Right ventricle myocardium superior (tissue), 1 donor: ENCODE results near the gene GLRX3. TPM values are rescaled to one million over a fixed set of nuclear protein-coding genes. Genes with fewer than 3 reads are reported as not detected.

Experiments used
- ATAC-seq: fragments of 200-7000 bp; cut with Tn5 transposase; one replicate; pipeline ENCODE4 v1.9.1; 2020; ENCODE audit warnings: mild to moderate bottlenecking; ENCODE audit not compliant: poor library complexity
- DNase-seq: peaks from one replicate; pipeline ENCODE4 v3.0.0-alpha.2; 2020
- intact Hi-C: fragments of 100-400 bp; cut with DNase I; formaldehyde crosslinking; loops from one replicate; pipeline ENCODE4 v1.11.2; 2022
- total RNA-seq: library from RNA; stranded (reverse); fragmentation: NEBNext Ultra II Directional; extraction: Animal tissue kit (Norgen Biotek cat#: 25700); gene quantifications from one replicate; pipeline ENCODE4 v1.2.1, GENCODE V29; 2021
- donor health status: DM: no; HTN: yes; CAD: no; lungs with severe emphysema.

The GLRX3 gene
- total RNA-seq, 1 donor from 2014 or later: 64.7 TPM

- DNase-seq: no peak
- ATAC-seq: peak; percentile 57
- intact Hi-C loops: no loop called here
Observed at GRCh38 chr10:130179640-130180039, 43.4 kb downstream of the GLRX3 start.

DNA sequence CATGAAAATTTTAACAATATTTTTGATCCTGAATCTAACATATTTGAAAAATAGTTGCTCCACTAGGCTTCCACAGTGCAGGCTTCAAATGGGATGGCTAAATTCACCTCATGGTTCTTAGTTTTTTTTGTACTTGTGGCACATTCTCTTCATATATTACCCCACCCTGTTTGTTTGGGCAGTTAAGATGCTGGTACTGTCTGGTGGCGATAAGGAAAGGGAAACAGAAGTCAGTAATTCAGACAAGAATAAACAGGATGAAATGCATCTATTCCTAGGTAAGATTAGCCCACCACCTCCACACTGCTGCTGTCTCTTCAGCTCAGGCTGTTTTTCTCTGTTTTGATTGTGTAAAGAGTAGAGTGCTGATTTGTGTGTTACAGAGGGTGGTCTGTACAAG, 44.2 kb downstream of the GLRX3 start:
- intact Hi-C loops: no loop called here
- DNase-seq (no peak), ATAC-seq (no peak)

- intact Hi-C loops: no loop called here
- ATAC-seq: no peak
- no peak for DNase-seq
Observed at GRCh38 chr10:130181858-130182257, 45.7 kb downstream of the GLRX3 start.

GRCh38 chr10:130185591-130185990, 49.4 kb downstream of the GLRX3 start:
- intact Hi-C loops: no loop called here
- no peak for DNase-seq
- ATAC-seq: no peak

DNA sequence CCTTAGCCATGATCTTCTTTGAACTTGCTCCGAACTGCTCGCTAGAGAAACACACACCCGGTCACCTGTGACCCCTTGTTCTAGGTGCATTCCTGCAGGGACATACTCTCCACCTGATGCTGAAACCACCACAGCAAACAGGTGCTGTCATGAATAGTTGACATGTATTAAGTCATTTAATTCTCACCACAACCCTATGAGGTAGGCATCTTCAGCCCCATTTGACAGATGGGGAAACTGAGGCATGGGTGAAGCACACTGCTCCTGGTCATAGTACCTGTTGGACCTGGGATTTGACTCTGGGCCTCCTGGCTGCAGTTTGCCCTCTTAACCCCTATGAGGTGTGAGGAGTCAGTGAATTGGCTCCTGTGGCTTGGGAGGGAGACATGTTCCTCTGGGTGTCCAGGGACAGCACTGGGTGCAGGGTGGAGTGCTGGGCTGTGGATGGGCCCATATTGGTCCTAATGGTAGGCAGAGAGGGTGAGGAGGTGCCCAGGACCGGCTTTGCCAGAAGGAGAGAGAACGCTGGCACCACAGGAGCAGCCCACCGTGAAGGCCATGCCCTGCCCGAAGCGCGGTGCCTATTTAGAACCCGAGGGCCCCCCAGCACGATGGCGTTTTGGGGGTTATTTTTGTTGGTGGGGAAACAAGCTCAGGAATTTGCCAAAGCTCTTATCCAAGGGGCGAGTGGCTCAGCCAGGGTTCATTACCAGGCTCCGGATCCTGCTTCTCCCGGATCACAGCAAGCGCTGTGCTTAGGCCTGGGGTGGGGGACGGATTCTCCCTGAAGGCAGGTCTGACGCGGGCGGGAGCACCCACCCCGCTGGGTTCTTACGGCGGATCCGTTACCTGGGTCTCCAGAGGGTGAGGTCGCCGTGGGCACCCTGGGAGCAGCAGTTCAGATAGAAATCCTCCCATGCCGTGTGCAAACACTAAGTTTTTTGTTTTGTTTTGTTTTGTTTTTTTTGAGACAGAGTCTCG, 52.3 kb downstream of the GLRX3 start:
- intact Hi-C loops: no loop called here
- no peak for DNase-seq
- no peak for ATAC-seq

- no peak for DNase-seq
- intact Hi-C loops: loop anchor here (5.0 kb wide), 2 partner anchors 1598 to 1683 kb away; no protein-coding TSS in a partner anchor
- no peak for ATAC-seq
Observed at GRCh38 chr10:130189608-130190054, 53.4 kb downstream of the GLRX3 start.

DNA sequence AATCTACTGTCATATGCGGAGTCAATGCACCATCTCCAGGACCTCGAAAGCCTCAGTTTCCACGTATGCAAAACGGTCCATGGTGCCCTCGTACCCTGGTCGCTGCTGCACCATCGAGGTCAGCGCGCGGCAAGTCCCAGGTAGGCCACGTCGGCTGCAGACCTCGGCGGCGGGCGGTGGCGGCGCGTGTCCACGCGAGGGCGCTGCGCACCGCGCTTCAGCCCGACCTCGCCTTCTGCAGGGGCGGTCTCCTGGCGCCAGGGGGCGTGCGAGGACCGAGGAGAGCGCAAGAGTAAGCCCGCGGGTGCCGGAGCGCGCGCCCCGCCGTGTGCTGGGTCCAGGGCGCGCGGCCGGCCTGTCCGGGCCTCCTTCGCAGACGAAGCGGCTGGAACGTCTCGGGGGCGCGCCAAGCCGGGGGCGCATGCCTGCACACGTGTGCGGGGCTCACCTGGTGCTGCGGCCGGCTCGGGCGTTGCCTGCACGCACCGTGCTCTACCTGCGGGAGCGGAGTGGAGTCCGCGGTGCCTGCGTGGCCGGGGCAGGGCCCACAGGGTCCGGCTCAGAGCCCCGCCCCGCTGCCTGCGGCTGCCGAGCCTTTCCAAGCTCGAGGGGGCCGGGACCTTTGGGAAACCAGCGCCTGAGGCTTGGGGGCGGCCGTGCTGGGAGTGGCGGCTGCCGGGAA, 54.0 kb downstream of the GLRX3 start:
- intact Hi-C loops: loop anchor here (5.0 kb wide), 2 partner anchors 1597 to 1682 kb away; no protein-coding TSS in a partner anchor

GRCh38 chr10:130190737-130191115, 54.5 kb downstream of the GLRX3 start:
- ATAC-seq: peak; percentile 19

More for the DNA sequence above, 54.0 kb downstream of the GLRX3 start:
- ATAC-seq (peak; percentile 96), DNase-seq (peak; percentile 94)

DNA sequence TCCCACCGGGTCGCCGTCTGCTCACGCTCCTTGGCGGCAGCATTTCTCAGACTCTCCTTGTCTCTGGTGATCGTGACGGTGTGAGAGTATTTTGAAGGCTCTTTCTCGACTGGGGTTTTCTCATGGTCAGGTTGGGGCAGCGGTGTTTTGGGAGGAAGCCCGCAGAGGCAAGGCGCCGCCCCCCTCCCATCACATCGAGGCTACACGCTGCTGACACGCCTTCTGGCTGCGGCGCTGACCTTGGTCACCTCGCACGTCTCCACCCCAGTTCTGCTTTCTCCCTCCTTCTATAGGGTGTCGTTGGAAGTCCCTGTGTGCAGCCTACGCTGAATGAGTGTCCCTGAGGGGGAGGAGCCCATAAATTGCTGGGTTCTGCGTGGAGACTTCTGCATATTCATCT, 55.2 kb downstream of the GLRX3 start:
- DNase-seq (no peak), ATAC-seq (no peak)
- intact Hi-C loops: loop anchor here (5.0 kb wide), 2 partner anchors 1596 to 1681 kb away; no protein-coding TSS in a partner anchor

More at GRCh38 chr10:130190737-130191115, 54.5 kb downstream of the GLRX3 start:
- no peak for DNase-seq
- intact Hi-C loops: loop anchor here (5.0 kb wide), 2 partner anchors 1597 to 1682 kb away; no protein-coding TSS in a partner anchor

GRCh38 chr10:130192276-130192848, 56.2 kb downstream of the GLRX3 start:
- ATAC-seq (no peak), DNase-seq (no peak)
- intact Hi-C loops: loop anchor here (5.0 kb wide), 2 partner anchors 1595 to 1680 kb away; no protein-coding TSS in a partner anchor

GRCh38 chr10:130193033-130193432, 56.8 kb downstream of the GLRX3 start:
- DNase-seq (no peak), ATAC-seq (no peak)
- intact Hi-C loops: loop anchor here (5.0 kb wide), 2 partner anchors 1594 to 1679 kb away; no protein-coding TSS in a partner anchor

DNA sequence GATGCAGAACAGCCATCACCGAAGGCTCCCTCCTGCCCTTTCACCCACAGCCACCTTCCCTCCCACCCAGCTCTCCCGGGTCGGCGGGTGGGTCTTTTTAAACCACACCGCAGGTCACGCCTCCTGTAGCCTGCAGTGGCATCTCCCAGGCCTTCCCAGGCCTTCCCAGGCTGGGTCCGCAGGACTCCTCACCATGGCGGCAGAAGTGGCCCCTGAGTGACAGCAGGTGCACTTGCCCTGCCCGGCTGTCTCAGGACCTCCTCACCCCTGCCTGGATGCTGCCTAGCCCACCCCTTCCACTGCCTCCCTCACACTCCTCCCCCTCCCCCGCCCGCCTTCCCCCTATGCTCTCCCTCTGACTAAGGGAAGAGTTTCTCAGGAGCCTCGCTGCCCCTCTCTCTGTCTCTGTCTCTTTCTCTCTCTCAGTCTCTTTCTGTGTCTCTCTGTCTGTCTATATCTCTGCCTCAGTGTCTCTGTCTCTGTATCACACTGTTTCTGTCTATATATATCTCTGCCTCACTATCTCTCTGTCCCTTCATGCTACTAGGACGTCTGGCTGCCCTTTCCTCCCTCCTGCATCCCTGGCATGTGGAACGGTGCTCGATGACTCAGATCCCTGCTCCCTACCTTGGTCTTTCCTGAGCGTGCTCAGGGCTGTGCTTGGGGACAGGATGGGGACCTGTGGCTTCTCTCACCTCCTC, 57.5 kb downstream of the GLRX3 start:
- peak; percentile 15 for ATAC-seq
- intact Hi-C loops: loop anchor here (5.0 kb wide), 2 partner anchors 1594 to 1679 kb away; no protein-coding TSS in a partner anchor
- no peak for DNase-seq

DNA sequence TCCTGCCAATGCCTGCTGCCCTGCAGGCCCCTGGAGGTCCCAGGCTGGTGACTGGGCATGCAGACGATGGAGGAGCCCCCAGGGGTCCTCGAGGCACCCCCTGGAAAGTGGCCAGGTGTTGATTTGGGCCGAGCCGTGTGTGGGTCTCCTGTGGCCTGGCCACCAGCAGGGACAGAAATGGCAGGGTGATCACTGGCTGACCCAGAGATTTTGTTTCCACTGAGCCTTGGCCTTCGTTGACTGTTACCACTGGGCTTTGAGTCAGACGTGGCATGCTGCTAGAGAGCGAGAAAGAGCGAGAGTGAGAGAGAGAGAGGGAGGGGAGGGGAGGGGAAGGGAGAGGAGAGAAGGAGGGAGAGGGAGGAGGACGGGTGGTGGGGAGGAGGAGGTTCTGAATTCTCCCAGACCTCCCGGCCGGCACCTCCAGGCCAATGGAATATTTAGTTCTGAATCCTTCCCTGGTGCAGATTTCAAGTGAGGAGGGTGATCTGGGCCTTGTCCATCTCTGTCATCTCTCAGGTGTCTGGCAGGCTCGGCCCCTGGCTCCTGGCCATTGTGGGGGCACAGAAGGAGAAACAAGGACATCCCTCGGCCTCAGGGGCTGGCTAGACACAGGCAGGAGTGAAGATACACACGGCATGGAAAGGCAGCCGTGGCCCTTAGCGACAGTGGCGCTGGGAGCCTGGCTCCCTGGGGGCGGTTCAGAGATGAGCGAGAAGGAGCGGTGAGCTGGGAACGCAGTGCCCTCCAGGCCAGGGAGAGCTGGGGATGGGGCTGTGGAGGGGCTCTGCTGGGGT, 58.2 kb downstream of the GLRX3 start:
- no peak for ATAC-seq
- no peak for DNase-seq
- intact Hi-C loops: loop anchor here (5.0 kb wide), 2 partner anchors 1593 to 1678 kb away; no protein-coding TSS in a partner anchor

GRCh38 chr10:130194991-130195645, 58.9 kb downstream of the GLRX3 start:
- no peak for ATAC-seq
- no peak for DNase-seq
- intact Hi-C loops: loop anchor here (5.0 kb wide), 2 partner anchors 1592 to 1677 kb away; no protein-coding TSS in a partner anchor

DNA sequence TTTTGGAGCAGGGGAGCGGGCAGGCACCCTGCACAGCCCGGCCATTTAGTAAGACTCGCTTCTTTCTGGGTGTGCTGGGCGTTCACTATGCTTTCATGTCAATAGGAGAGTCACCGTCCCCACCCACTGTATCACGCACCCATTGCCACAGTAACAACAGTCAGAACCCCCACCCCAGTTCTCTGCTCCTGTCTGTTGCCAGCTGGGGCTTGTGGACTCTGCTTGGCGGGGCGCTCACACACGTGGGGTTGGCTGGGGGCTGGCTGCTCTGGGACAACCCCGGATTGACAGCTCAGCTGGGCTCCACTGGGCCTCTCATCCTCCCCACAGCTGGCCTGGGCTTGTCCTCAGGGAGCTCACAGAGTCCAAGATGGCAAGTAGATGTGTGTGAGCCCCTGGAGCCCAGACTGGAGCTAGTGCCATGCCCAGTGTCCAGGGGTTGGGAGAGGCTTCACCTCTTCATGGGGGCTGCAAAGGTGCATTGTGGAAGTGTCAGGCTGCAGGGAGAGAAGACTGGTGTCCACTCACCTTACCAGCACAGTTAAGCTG, 59.6 kb downstream of the GLRX3 start:
- no peak for DNase-seq
- no peak for ATAC-seq
- intact Hi-C loops: no loop called here
